ENCODE data around the gene TMEM248.
"Not testable (repeated sequence)": the region's sequence is repeated elsewhere in the genome, so short reads cannot be mapped to it uniquely, and the experiment has no call there.

Gene TMEM248, protein sequence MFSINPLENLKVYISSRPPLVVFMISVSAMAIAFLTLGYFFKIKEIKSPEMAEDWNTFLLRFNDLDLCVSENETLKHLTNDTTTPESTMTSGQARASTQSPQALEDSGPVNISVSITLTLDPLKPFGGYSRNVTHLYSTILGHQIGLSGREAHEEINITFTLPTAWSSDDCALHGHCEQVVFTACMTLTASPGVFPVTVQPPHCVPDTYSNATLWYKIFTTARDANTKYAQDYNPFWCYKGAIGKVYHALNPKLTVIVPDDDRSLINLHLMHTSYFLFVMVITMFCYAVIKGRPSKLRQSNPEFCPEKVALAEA

DNA sequence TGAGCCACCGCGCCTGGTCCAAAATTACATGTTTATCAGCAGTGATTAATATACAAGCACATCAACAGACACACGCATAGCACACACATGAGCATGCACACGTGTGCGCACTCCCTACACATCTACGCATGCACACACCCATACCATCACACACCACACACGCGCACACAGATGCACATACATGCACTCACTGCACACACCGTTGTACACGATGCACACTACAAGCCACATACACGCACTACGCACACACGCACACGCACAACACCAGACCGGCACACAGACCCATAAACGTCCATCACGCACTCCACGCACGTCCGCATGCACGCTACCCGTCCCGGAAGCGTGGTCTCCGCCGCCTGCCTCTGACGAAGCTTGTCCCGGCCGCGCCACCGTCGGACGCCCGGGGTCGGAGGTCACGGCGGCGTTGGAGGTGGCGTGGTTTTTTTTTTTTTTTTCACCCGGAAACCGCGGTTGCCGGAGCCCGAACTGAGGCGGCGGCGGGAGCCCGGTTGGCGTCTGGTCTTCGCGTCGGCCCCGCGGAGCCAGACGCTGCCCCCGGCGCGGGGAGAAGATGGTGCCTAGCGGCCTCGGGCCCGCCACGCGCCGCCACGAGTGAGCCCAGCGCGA, at the start of gene TMEM248:
Gene TMEM248 (plus strand): TSS at position 457 of the 627 bp plus-strand sequence. CDS start 20,641 bp downstream, outside the sequence.
- peak; percentile 90 for DNase-seq (ENCODE audit: low read depth)

DNA sequence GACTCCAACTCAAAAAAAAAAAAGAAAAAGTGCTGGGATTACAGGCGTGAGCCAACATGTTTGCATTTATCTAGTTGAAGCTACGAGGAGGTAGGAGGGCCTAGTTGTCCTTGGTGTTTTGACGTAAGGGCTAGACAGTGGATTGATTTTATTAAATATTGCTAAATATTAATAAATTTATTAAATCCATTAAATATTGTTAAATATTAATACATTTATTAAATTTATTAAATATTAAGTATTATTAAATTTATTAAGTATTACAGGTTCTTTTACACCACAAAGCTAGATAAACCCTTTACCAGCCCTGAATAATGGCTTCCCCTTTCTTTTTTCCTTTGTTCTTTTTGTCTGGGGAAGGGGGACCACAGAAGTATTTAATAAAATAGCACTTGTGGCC, 47.5 kb upstream of the TMEM248 start:
- DNase-seq (ENCODE audit: low read depth): no peak

DNA sequence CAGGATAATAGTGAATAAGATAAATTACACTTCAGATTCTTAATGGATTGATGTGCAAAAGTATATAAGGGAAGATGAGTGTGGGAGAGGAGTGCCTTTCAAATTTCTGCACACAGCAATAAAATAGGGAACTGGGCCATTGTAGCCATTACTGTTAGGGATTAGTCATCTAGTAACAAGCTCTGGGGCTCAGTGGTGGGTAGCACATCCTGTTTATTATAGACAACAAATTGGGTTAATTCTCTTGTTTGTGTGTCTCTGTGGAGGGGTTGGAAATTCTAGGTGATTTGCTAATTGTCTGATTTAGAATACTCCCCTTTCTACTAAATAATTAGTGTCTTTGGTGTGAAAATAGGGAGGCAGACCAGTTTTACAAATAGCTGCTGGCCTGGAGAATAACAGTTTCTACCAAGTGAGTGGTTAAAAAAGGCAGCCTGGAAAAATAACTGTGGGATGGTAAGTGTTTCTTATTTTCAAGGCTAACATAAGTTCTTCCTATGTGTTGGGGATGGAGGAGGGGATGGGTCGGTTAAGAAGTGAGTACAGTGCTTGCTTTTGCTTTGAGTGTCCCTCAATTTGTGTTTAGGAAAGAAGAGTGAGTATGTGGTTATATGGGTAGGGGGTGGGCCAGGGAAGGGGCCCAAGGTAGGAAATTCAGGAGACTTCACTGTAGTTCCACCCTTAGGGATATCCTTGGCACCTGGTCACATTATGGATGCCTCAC, 43.3 kb upstream of the TMEM248 start:
- no peak for DNase-seq (ENCODE audit: low read depth)

DNA sequence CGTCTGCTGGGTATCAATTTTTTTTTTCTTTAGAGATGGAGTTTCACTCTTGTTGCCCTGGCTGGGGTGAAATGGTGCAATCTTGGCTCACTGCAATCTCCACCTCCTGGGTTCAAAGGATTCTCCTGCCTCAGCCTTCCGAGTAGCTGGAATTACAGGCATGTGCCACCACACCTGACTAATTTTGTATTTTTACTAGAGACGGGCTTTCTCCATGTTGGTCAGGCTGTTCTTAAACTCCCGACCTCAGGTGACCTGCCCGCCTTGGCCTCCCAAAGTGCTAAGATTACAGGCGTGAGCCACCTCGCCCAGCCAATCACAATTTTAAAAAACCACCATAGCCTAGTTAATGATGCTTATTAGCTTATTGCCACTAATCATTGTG, 42.7 kb upstream of the TMEM248 start:
- DNase-seq (ENCODE audit: low read depth): not testable (repeated sequence)

DNA sequence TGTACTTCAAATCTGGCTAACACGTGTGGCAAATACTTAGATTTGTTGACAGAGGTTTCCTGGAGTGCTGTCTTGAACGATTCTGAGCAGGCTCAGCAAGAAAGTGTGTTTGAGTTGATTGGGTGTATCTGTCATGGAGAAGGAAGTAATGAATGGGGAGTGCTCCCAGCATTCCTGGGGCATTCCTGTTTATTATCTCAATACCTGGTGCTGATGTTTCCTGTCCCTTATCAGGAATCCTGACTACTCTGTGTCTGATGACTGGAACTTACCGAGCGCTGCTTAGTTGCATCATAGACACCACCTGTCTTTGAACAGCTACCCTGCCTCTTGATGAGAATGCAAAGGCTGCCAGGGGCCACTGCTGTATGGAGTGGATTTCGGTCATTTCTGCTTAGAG, 41.0 kb upstream of the TMEM248 start:
- DNase-seq (ENCODE audit: low read depth): no peak

DNA sequence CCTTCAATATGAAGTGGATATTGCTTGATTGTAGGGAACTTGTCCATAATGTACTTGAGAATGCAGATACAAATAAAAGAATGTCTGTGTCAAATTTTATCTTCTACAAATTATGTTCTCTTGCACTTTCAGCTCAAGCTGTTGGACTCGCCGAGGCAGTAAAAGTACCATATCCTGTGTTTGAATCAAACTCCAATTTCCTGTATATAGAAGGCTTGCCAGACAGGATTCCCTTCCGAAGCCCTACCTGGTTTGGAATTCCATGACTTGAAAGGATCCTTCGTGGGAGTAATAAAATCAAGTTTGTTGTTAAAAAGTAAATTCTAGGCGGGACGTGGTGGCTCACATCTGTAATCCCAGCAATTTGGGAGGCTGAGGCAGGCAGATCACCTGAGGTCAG, 40.4 kb upstream of the TMEM248 start:
- DNase-seq (ENCODE audit: low read depth): not testable (repeated sequence)

DNA sequence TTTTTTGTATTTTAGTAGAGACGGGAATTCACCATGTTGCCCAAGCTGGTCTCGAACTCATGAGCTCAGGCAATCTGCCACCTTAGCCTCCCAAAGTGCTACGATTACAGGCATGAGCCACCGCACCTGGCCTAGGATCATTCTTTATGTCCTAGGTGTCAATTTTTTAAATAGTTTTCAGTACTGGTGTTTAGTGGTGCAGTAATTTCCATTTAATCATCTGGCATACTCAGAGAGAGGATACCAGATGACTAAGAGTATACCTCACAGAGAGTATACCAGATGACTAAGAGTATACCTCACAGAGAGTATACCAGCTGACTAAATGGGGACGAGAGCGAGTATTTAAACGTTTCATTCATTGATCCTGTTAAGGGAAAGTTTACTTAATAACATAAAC, 37.3 kb upstream of the TMEM248 start:
- DNase-seq (ENCODE audit: low read depth): no peak

DNA sequence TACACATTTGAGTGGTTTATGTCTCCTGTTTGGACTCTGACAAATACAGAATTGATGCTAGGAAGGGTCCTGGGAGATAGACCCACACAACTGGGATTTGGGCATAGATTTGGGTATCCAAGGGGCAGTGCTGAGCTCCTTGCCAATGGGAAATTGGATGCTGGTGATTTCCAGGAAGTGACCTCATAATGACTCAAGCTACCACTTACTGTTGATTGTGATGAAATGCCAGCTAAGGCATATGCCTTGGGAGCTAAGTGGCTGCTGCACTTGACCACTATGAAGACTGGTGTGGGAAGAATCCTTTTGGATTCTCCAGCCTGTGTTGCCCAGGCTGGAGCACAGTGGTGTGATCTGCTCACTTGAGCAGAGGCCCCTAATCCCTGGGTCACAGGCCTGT, 36.5 kb upstream of the TMEM248 start:
- DNase-seq (ENCODE audit: low read depth): not testable (repeated sequence)

DNA sequence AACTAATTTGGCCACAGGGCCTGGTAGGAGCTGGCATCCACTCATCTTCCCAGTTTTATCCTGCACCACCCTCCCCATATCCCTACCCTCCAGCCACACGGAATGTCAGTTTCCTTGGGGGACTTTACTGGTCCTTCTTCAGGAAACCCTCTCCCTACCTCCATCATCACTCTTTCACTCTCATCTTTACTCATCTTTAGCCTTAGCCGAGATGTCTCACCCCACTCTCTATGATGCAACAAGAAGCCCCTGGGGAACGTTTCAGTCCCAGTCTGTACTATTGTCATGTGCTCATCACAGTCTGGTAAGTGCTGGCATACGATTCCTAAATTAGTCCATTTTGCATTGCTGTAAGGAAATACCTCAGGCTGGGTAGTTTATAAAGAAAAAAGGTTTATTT, 34.9 kb upstream of the TMEM248 start:
- no peak for DNase-seq (ENCODE audit: low read depth)

DNA sequence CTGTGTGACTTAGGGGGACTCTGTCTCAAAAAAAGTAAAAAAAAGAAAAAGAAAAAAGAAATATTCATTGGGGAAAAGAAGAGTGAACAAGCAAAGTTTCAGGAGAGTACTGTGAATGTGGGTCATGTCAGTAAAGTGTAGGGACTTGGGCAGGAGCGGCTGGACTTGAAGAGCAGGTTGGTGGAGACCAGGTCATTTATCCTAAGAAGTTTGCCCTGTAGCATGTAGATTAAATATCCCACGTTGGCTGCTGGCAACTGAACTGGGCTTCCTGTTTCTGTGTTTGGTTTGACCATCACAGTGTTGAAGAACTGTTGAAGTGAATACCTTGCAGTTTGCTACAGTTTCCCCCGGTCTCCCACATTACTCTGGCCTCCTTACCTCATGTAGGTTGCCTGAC, 32.8 kb upstream of the TMEM248 start:
- not testable (repeated sequence) for DNase-seq (ENCODE audit: low read depth)

DNA sequence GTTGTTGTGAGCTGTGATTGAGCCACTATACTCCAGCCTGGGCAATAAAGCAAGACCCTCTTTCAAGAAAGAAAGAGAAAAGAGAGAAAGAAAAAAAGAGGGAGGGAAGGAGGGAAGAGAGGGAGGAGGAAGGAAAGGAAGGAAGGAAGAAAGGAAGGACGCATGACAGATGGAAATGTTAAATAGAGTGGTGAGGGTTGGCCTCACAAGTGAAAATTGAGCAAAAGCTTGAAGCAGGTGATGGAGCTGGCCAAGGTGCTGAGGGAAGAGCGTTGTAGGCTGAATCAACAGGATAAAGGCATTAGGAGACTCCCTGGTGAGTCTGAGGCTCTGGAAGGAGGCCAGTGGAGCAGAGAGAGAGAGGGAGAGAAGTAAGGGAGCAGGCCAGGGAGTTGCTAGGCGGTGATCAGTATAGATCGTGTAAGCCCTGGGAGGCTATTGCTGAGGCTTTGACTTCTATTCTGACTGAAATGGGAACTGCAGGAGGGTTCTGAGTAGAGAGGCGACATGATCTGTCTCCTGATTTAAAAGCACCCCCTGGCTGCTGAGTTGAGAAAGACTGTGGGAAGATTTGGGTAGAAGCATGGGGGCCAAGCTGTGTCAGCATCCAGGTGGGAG, 26.5 kb upstream of the TMEM248 start:
- no peak for DNase-seq (ENCODE audit: low read depth)

DNA sequence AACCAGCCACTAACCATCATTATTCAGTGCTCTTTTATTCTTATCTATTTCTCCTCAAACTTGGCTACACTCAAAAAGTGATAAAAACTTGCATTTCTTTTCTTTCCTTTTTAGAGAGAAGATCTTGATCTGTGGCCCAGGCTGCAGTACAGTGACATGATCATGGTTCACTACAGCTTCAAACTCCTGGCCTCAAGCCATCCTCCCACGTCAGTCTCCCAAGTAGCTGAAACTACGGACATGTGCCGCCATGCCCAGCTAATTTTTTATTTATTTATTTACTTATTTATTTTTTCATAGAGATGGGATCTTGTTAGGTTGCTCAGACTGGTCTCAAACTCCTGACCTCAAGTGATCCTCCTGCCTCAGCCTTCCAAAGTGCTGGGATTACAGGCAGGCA, 24.6 kb upstream of the TMEM248 start:
- DNase-seq (ENCODE audit: low read depth): no peak

DNA sequence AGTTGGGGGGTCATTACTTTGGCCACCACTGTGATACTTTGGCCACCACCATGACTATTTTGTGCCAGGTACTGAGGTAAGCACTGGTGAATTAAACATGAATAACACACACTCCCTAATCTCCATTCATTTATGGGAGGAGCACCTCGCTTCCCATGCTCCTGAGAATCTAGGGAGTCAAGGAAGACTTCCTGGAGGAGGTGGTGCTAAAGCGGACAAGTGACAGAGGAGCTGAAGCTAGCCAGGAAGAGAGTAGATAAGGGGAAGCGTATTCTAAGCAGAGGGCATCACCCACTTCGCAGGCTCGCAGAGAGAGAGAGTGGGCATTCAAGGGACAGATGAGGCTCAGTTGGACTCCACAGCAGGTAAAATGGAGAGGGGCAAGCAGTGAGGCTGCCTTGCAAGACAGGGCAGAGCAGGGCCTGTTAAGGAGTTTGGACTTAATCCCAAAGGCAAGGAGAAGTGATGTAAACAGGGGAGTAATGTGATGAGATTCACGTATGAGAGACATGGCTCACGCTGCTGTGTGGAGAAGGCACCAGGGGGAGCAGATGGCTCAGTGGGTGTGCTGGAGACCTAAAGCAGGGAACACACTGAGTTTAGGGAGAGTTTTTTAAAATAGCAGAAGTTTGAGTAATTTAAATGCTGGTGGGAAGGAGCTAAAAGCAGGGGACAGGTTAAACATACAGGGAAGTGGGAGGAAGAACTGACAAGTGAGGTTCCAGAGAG, 21.3 kb upstream of the TMEM248 start:
- no peak for DNase-seq (ENCODE audit: low read depth)

DNA sequence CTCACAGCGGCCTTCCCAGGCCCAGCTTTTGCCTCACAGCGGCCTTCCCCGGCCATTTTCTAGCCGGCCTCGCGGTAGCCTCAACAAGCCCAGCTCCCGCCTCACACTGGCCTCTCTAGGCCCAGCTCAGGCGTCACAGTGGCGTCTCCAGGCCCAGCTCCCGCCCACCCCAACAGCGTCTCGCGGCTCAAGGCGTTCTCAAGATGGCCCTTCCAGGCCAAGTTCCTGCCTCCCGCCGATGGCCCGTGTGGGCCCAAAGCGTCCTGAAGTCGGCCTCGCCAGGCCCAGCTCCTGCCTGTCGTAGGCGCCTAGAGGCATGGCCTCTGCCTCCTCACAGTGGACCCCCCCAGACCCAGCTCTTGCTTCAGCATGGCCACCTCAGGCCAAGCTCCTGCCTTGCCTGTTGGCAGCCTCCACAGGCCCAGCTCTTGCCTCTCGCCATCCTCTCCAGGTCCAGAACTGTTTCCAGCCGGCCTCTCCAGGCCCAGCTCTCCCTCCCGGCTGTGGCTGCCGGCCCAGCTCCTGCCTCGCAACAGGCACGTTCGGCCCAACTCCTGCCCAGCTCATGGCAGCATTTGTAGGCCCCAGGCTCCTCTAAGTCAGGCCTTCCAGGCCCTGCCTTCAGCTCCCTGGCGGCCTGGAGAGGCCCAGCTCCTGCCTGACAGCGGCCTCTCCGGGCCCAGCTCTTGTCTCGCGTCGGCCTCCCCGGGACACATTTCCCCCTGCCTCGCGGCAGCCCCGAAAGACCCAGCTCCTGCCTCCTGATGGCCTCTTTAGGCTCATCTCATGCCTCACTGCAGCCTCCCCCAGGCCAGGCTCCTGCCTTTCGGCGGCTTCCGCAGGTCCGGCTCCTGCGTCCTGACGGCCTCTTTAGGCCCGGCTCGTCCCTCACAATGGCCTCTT, 18.8 kb upstream of the TMEM248 start:
- no peak for DNase-seq (ENCODE audit: low read depth)

DNA sequence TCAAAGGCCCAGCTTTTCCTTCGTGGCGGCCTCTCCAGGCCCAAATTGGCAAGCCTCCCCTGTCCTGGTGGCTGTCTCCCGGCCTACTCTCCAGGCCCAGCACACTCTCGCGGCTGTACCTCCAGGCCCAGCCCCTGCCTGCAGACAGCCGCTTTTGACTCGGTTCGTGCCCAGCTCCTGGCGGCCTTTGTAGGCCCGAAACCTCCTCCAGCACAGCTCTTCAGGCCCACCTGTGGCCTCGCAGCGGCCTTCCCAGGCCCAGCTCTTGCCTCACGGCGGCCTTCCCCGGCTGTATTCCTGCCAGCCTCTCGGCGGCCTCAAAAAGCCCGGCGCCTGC, 18.2 kb upstream of the TMEM248 start:
- DNase-seq (ENCODE audit: low read depth): no peak

DNA sequence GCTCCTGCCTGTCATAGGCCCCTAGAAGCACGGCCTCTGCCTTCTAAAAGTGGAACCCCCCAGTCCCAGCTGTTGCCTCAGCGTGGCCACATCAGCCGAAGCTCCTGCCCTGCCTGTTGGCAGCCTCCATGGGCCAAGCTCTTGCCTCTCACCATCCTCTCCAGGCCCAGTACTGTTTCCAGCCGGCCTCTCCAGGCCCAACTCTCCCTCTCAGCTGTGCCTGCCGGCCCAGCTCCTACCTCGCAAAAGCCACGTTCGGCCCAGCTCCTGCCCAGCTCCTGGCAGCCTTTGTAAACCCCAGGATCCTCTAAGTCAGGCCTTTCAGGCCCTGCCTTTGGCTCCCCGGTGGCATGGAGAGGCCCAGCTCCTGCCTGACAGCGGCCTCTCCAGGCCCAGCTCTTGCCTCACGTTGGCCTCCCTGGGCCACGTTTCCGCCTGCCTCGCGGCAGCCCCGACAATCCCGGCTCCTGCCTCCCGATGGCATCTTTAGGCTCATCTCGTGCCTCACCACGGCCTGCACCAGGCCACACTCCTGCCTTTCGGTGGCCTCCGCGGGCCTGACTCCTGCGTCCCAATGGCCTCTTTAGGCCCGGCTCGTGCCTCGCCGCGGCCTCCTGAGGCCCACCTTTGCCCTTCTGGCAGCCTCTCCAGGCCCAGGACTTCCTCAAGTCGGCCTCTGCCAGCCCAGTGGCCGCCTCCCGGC, 17.5 kb upstream of the TMEM248 start:
- no peak for DNase-seq (ENCODE audit: low read depth)

DNA sequence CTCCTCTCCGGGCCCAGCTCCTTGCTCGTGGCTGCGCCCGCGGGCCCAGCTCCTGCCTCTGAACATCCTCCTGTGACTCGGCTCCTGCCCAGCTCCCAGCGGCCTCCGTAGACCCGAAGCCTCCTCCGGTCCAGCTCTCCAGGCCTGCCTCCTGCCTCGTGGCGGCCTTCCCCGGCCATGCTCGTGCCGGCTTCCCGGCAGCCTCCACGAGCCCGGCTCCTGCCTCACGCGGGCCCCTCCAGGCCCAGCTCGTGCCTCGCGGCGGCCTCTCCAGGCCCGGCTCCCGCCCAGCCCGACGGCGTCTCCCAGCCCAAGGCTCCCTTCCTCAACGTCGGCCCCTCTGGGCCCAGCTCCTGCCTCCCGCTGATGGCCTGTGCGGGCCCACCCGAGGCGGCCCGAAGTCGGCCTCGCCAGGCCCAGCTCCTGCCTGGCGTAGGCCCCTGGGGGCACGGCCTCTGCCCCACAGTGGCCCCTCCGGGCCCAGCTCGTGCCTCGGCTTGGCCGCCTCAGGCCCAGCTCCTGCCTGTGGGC, 16.9 kb upstream of the TMEM248 start:
- no peak for DNase-seq (ENCODE audit: low read depth)

DNA sequence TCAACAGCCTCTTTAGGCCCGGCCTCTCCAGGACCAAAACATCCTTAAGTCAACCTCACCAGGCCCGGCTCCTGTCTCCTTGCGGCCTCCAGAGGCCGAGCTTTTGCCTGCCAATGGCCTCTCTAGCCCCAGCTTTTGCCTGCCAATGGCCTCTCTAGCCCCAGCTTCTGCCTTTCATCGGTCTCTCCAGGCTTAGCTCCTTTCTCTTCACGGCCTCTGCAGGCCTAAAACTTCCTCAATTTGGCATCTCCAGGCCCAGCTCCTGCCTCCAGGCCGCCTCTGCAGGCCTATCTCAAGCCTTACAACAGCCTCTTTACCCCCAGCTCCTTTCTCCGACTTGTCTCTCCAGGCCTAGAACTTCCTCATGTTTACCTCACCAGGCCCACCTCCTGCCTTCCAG, 15.7 kb upstream of the TMEM248 start:
- DNase-seq (ENCODE audit: low read depth): no peak

DNA sequence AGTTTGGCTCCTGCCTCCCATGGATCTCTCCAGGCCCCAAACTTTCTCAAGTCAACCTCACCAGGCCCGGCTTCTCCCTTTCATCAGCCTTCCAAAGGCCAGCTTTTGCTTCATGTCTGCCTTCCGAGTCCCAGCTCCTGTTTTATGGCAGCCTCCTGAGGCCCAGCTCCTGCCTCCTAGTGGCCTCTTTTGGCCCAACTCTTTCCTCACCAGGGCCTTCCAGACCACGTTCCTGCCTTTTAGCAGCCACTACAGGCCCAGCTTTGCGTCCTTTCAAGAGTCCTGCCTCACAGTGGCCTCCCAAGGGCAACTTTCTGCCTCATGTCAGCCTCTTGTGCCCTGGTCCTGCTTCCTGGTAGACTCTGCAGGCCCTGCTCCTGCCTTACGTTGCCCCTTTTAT, 15.3 kb upstream of the TMEM248 start:
- DNase-seq (ENCODE audit: low read depth): no peak

DNA sequence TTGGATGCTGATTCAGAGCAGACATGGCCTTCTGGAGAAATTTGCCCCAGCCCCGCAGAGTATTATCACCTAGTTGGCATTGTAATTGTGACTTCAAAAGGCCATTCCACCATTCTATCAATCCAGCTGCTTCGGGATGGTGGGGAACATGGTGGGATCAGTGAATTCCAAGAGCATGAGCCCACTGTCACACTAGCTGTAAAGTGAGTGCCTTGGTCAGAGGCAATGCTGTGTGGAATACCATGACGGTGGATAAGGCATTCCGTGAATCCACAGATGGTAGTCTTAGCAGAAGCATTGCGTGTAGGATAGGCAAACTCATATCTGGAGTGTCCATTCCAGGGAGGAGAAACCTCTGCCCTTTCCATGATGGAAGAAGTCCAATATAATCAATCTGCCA, 13.3 kb upstream of the TMEM248 start:
- no peak for DNase-seq (ENCODE audit: low read depth)
